HT-29 (cell line): ENCODE results near the gene ZSCAN10. TPM values are rescaled to one million over a fixed set of nuclear protein-coding genes. Genes with fewer than 3 reads are reported as not detected.
"Not testable (repeated sequence)": the region's sequence is repeated elsewhere in the genome, so short reads cannot be mapped to it uniquely, and the experiment has no call there.

Experiments used
- DNase-seq: peaks from one replicate; pipeline ENCODE4 v3.0.0-alpha.2; 2015; ENCODE audit warnings: low spot score
- total RNA-seq: library from RNA; depleted of rRNA; stranded (reverse); fragments of >200 nt; shearing (Covaris generic); gene quantifications from 2 replicates; pipeline ENCODE4 v1.2.3, GENCODE V29; 2014

The ZSCAN10 gene
- total RNA-seq, 1 experiment from 2014 or later, result not detected

GRCh38 chr16:3086596-3087242, 12.4 kb downstream of the ZSCAN10 start:
- no peak for DNase-seq

- no peak for DNase-seq
These were observed 13.1 kb downstream of the ZSCAN10 start for GRCh38 chr16:3085868-3086595.

- DNase-seq, result no peak
These were observed 14.0 kb downstream of the ZSCAN10 start for GRCh38 chr16:3084969-3085670.

- DNase-seq, result no peak
These were observed 14.6 kb downstream of the ZSCAN10 start for GRCh38 chr16:3084491-3084890.

GRCh38 chr16:3083408-3083807, 15.7 kb downstream of the ZSCAN10 start:
- not testable (repeated sequence) for DNase-seq

- not testable (repeated sequence) for DNase-seq
These were observed 17.1 kb downstream of the ZSCAN10 start for GRCh38 chr16:3081957-3082356.

GRCh38 chr16:3080024-3080423, 19.1 kb downstream of the ZSCAN10 start:
- no peak for DNase-seq

- DNase-seq, result no peak
These were observed 22.5 kb downstream of the ZSCAN10 start for GRCh38 chr16:3076577-3076976.

- not testable (repeated sequence) for DNase-seq
These were observed 23.1 kb downstream of the ZSCAN10 start for GRCh38 chr16:3075946-3076345.

- DNase-seq, result no peak
These were observed 23.6 kb downstream of the ZSCAN10 start for GRCh38 chr16:3075523-3075915.

- DNase-seq, result no peak
These were observed 24.1 kb downstream of the ZSCAN10 start for GRCh38 chr16:3074860-3075522.

- no peak for DNase-seq
These were observed 25.6 kb downstream of the ZSCAN10 start for GRCh38 chr16:3073448-3073847.

GRCh38 chr16:3072576-3073263, 26.4 kb downstream of the ZSCAN10 start:
- DNase-seq, result not testable (repeated sequence)

- DNase-seq, result not testable (repeated sequence)
These were observed 26.9 kb downstream of the ZSCAN10 start for GRCh38 chr16:3072148-3072547.

GRCh38 chr16:3071655-3072054, 27.4 kb downstream of the ZSCAN10 start:
- no peak for DNase-seq

GRCh38 chr16:3070608-3071111, 28.4 kb downstream of the ZSCAN10 start:
- no peak for DNase-seq

GRCh38 chr16:3069146-3069545, 29.9 kb downstream of the ZSCAN10 start:
- DNase-seq, result not testable (repeated sequence)

- DNase-seq, result no peak
These were observed 30.6 kb downstream of the ZSCAN10 start for GRCh38 chr16:3068487-3068886.

- no peak for DNase-seq
These were observed 32.7 kb downstream of the ZSCAN10 start for GRCh38 chr16:3066440-3066748.

GRCh38 chr16:3065742-3066439, 33.2 kb downstream of the ZSCAN10 start:
- no peak for DNase-seq
